GM23338 (cell line): Measurements from ENCODE around the gene SLC25A11. TPM values are rescaled to one million over a fixed set of nuclear protein-coding genes. Genes with fewer than 3 reads are reported as not detected.

Source experiments
- ATAC-seq: fragments of 200-7000 bp; cut with Tn5 transposase; 3 replicates; pipeline ENCODE4 v1.9.1; 2020
- DNase-seq: peaks from one replicate; pipeline ENCODE4 v3.0.0-alpha.2; 2015; ENCODE audit warnings: low spot score
- H2AFZ ChIP-seq: fragments of 200-600 bp; sonication (generic); 2 replicates; pipeline ENCODE4 v1.8.0; 2016; ENCODE audit warnings: antibody characterized with exemption, mild to moderate bottlenecking, moderate library complexity
- H3F3A ChIP-seq: fragments of 200-600 bp; sonication (generic); replicated peaks from 2 replicates; pipeline ENCODE4 v1.8.0; 2017; ENCODE audit warnings: antibody characterized with exemption, mixed run types, low read depth
- H3K27ac ChIP-seq: fragments of 200-600 bp; sonication (generic); 2 replicates; pipeline ENCODE4 v1.6.1; 2016; ENCODE audit warnings: low read depth
- H3K27me3 ChIP-seq: fragments of 200-600 bp; sonication (generic); 2 replicates; pipeline ENCODE4 v1.8.0; 2016; ENCODE audit warnings: mild to moderate bottlenecking, mixed run types, moderate library complexity; ENCODE audit not compliant: insufficient read depth
- H3K36me3 ChIP-seq: fragments of 200-600 bp; sonication (generic); 2 replicates; pipeline ENCODE4 v1.8.0; 2016; ENCODE audit warnings: mild to moderate bottlenecking; ENCODE audit not compliant: insufficient read depth
- H3K4me1 ChIP-seq: fragments of 200-600 bp; sonication (generic); 2 replicates; pipeline ENCODE4 v1.8.0; 2016; ENCODE audit warnings: mild to moderate bottlenecking, moderate library complexity; ENCODE audit not compliant: insufficient read depth
- H3K4me2 ChIP-seq: fragments of 200-600 bp; sonication (generic); 2 replicates; pipeline ENCODE4 v1.7.1; 2017; ENCODE audit warnings: mixed run types
- H3K4me3 ChIP-seq: fragments of 200-600 bp; sonication (generic); 2 replicates; pipeline ENCODE4 v1.6.1; 2016; ENCODE audit warnings: mixed run types
- H3K79me2 ChIP-seq: fragments of 200-600 bp; sonication (generic); replicated peaks from 2 replicates; pipeline ENCODE4 v1.8.0; 2017; ENCODE audit warnings: mild to moderate bottlenecking; ENCODE audit not compliant: insufficient read depth
- H3K9me2 ChIP-seq: fragments of 200-600 bp; sonication (generic); 2 replicates; pipeline ENCODE4 v1.8.0; 2017; ENCODE audit not compliant: insufficient read depth
- H4K20me1 ChIP-seq: fragments of 200-600 bp; sonication (generic); replicated peaks from 2 replicates; pipeline ENCODE4 v1.8.0; 2017; ENCODE audit warnings: mild to moderate bottlenecking; ENCODE audit not compliant: insufficient read depth
- H3K27ac Mint-ChIP-seq: 2 replicates; pipeline ENCODE4 v1.8.0; 2020; ENCODE audit warnings: inconsistent platforms, mild to moderate bottlenecking, moderate library complexity, mixed read lengths
- H3K27me3 Mint-ChIP-seq: 3 replicates; pipeline ENCODE4 v1.8.0; 2022; ENCODE audit warnings: low read depth, mild to moderate bottlenecking, moderate library complexity, mixed read lengths, inconsistent platforms; ENCODE audit not compliant: insufficient read depth, poor library complexity
- H3K36me3 Mint-ChIP-seq: 3 replicates; pipeline ENCODE4 v1.8.0; 2021; ENCODE audit warnings: low read depth, mild to moderate bottlenecking, inconsistent platforms, moderate library complexity, mixed read lengths
- H3K4me1 Mint-ChIP-seq: 3 replicates; pipeline ENCODE4 v1.8.0; 2020; ENCODE audit warnings: mild to moderate bottlenecking, inconsistent platforms, mixed read lengths
- H3K4me3 Mint-ChIP-seq: 3 replicates; pipeline ENCODE4 v1.8.0; 2021; ENCODE audit warnings: moderate library complexity, mild to moderate bottlenecking, inconsistent platforms, mixed read lengths
- H3K9me3 Mint-ChIP-seq: 3 replicates; pipeline ENCODE4 v1.8.0; 2020; ENCODE audit warnings: moderate library complexity, mild to moderate bottlenecking, inconsistent platforms, mixed read lengths
- CREB1 ChIP-seq: fragments of 250-450 bp; sonication (Bioruptor Pico); IDR thresholded peaks from 2 replicates; pipeline ENCODE4 v1.5.0; 2020; ENCODE audit warnings: low read depth, mild to moderate bottlenecking, moderate library complexity
- CTCF ChIP-seq, 2 experiments: fragments of 200-600 bp in 1 of 2; sonication (generic) in 1 of 2; conservative IDR thresholded peaks; 2 replicates each; pipeline versions ENCODE4 v1.5.1 to v1.6.1; 2016 to 2017; ENCODE audit warnings: antibody characterized with exemption in 2 of 2, low read depth in 2 of 2, mild to moderate bottlenecking in 2 of 2, moderate library complexity in 1 of 2
- ETS1 ChIP-seq: IDR thresholded peaks from 2 replicates; pipeline ENCODE4 v1.6.1; 2016; ENCODE audit warnings: antibody characterized with exemption
- EZH2 ChIP-seq: fragments of 200-600 bp; sonication (generic); IDR thresholded peaks from one replicate; pipeline ENCODE4 v1.8.0; 2017; ENCODE audit warnings: antibody characterized with exemption, mild to moderate bottlenecking, low read depth; ENCODE audit not compliant: unreplicated experiment
- EZH2phosphoT487 ChIP-seq: fragments of 200-600 bp; sonication (generic); IDR thresholded peaks from one replicate; pipeline ENCODE4 v1.8.1; 2018; ENCODE audit warnings: antibody characterized with exemption; ENCODE audit not compliant: unreplicated experiment
- JUNB ChIP-seq: IDR thresholded peaks from one replicate; pipeline ENCODE4 v1.6.1; 2016; ENCODE audit warnings: antibody characterized with exemption; ENCODE audit not compliant: unreplicated experiment
- REST ChIP-seq: IDR thresholded peaks from one replicate; pipeline ENCODE4 v1.6.1; 2018; ENCODE audit warnings: antibody characterized with exemption; ENCODE audit not compliant: unreplicated experiment
- STAT1 ChIP-seq: IDR thresholded peaks from one replicate; pipeline ENCODE4 v1.6.1; 2016; ENCODE audit warnings: antibody characterized with exemption; ENCODE audit not compliant: unreplicated experiment
- ZNF114 ChIP-seq: fragments of 250-450 bp; sonication (Bioruptor Pico); IDR thresholded peaks from 2 replicates; pipeline ENCODE4 v1.5.0; 2020; ENCODE audit warnings: mild to moderate bottlenecking, moderate library complexity
- polyA plus RNA-seq: library from polyadenylated mRNA; unstranded; fragments of >200 nt; fragmentation: Nextera tagmentation; extraction: Ambion mirVana; gene quantifications from 2 replicates; pipeline ENCODE4 v1.2.1, GENCODE V29; 2016
- total RNA-seq: library from RNA; depleted of rRNA; stranded (reverse); fragments of >200 nt; shearing (Covaris generic); gene quantifications from 2 replicates; pipeline ENCODE4 v1.2.3, GENCODE V29; 2014

SLC25A11 gene
- total and polyA plus RNA-seq, 2 experiments from 2014 or later: 37.8 to 73.6 TPM

GRCh38 chr17:4920351-4921048, 19.3 kb downstream of the SLC25A11 start:
- ATAC-seq: peak; percentile 23; the same call in 1 of the 3 replicates
- Histone ChIP-seq H3K27me3 (no peaks in the 10 kb centered on the region), H3K4me3 (no peak overlapping the region), H3F3A (peaks cover 2% of the 10 kb centered on the region; the same call in 1 of the 2 replicates), H3K4me1 (0 out of 2 replicates have a peak, but pooled peaks cover 6% of the 10 kb centered on the region), H3K79me2 (no peaks in the 10 kb centered on the region), H3K36me3 (no peaks in the 10 kb centered on the region), H4K20me1 (no peaks in the 10 kb centered on the region), H3K9me2 (no peaks in the 10 kb centered on the region), H2AFZ (no peak overlapping the region), H3K27ac (no peak overlapping the region), H3K4me2 (no peak overlapping the region)
- H3K27ac Mint-ChIP-seq: no peak overlapping the region
- H3K4me3 Mint-ChIP-seq: no peak overlapping the region
- H3K36me3 Mint-ChIP-seq: no peaks in the 10 kb centered on the region
- H3K4me1 Mint-ChIP-seq: peaks cover 9% of the 10 kb centered on the region
- no peak for TF ChIP-seq STAT1
- TF ChIP-seq REST: no peak
- no peak for TF ChIP-seq CREB1 (CRISPR knock-in tag)
- no peaks in the 10 kb centered on the region for H3K9me3 Mint-ChIP-seq
- peaks cover 7% of the 10 kb centered on the region for H3K27me3 Mint-ChIP-seq
- DNase-seq: no peak

- ATAC-seq (peak; percentile 92), DNase-seq (peak; percentile 81)
- Histone ChIP-seq H2AFZ (no peak overlapping the region), H3K36me3 (no peaks in the 10 kb centered on the region), H3K9me2 (no peaks in the 10 kb centered on the region), H3K4me1 (0 out of 2 replicates have a peak, but pooled peaks cover 6% of the 10 kb centered on the region), H3K4me3 (no peak overlapping the region), H3K27me3 (no peaks in the 10 kb centered on the region), H3F3A (peaks cover 2% of the 10 kb centered on the region; the same call in 1 of the 2 replicates), H3K79me2 (no peaks in the 10 kb centered on the region), H3K4me2 (no peak overlapping the region), H3K27ac (peak overlapping the region; percentile 40; the same call in 1 of the 2 replicates), H4K20me1 (no peaks in the 10 kb centered on the region)
- H3K4me3 Mint-ChIP-seq: no peak overlapping the region
- H3K27me3 Mint-ChIP-seq: peaks cover 8% of the 10 kb centered on the region
- H3K36me3 Mint-ChIP-seq: no peaks in the 10 kb centered on the region
- no peaks in the 10 kb centered on the region for H3K9me3 Mint-ChIP-seq
- H3K4me1 Mint-ChIP-seq: peaks cover 9% of the 10 kb centered on the region
- H3K27ac Mint-ChIP-seq: peak overlapping the region; percentile 7; the same call in 1 of the 2 replicates
- TF ChIP-seq ZNF114 (CRISPR knock-in tag) (no peak), EZH2phosphoT487 (no peak), ETS1 (no peak), CREB1 (CRISPR knock-in tag) (no peak), CTCF (conservative IDR thresholded peaks at IDR 0.05; ENCODE audit: low read depth in 2 of 2) (no peak), JUNB (no peak), EZH2 (no peak)
Measured at GRCh38 chr17:4919511-4920047, 20.3 kb downstream of the SLC25A11 start.
